ENCODE results near the gene ACSL3.
"Not testable (repeated sequence)": the region's sequence is repeated elsewhere in the genome, so short reads cannot be mapped to it uniquely, and the experiment has no call there.

Gene ACSL3

DNA sequence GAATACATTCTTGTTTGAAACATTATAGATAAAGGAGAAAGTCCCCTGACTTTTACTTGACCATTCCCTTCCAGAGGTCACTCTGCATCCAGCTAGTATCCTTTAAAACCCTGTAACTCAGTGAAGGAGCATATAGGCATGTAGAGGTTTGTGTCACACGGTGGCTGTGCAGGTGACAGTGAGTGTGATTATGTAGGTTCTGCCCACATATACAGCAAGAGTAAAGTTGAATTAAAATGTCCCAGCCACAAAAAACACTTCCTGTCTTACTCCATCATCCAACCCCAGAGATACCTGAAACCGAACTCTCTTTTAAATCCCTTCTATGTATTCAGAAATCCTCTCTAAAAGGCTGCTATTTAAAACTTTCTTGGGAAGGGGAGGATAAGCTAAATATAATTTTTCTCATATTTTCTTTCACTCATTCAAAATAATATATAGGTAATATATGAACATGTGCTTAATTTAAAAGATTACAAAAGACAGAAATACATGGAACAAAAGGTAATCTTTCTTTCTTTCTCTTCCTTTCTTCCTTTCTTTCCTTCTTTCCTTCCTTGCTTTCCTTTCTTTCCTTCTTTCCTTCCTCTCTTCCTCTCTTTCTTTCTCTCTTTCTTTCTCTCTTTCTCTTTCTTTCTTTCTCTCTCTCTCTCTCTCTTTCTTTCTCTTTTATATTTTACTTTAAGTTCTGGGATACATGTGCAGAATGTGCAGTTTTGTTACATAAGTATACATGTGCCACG lies 20.6 kb upstream of the ACSL3 start:
- Mint-ChIP-seq H3K9me3 (no peaks in the 10 kb centered on the region), H3K27ac (no peak overlapping the region), H3K4me1 (peaks cover 11% of the 10 kb centered on the region), H3K27me3 (peaks cover 9% of the 10 kb centered on the region), H3K4me3 (no peak overlapping the region), H3K36me3 (no peaks in the 10 kb centered on the region)
- DNase-seq: no peak
- CTCF ChIA-PET: interaction anchor here (0.6 to 0.7 kb wide), 2 partner anchors 13 to 134 kb away, joined by 3 read pairs; no protein-coding TSS in a partner anchor

DNA sequence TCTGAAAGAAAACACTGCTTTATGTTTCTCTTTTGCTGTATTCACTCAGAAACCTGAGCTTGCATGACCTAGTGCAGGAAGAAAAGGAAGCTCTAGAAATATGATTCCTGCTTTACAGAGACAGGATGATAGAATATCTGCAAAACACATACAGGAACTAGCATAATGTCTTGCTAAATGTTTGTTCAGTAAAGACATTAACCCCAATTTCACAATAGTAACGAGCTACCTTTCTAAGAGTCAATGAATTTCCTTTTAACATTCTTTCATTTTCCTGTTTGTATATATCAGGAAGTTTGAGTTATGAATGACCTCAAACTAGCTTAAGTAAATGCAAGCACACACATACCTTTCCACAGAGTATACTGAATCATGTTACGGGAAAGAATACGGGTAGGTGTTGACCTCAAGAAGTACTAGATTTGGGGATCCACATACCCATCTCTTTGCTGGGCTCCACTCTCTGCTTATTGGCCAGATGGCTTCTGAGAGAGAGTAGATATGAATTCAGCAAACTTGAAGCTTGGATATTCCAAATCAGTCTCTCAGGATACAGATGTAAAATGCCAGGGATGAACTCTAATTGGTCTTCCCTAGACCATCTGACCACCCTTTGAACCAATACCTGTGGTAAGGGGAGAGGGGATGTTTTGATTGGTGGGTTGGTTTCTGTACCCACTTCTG lies 18.2 kb upstream of the ACSL3 start:
- no peak for DNase-seq
- no peaks in the 10 kb centered on the region for H3K36me3 Mint-ChIP-seq
- H3K4me3 Mint-ChIP-seq: no peak overlapping the region
- no peak overlapping the region for H3K27ac Mint-ChIP-seq
- peaks cover 11% of the 10 kb centered on the region for H3K4me1 Mint-ChIP-seq
- peaks cover 7% of the 10 kb centered on the region for H3K27me3 Mint-ChIP-seq
- H3K9me3 Mint-ChIP-seq: no peaks in the 10 kb centered on the region
- CTCF ChIA-PET: interaction anchor here (0.7 to 1.3 kb wide), 3 partner anchors 19 to 135 kb away, joined by 3 to 4 read pairs (median 3); no protein-coding TSS in a partner anchor

DNA sequence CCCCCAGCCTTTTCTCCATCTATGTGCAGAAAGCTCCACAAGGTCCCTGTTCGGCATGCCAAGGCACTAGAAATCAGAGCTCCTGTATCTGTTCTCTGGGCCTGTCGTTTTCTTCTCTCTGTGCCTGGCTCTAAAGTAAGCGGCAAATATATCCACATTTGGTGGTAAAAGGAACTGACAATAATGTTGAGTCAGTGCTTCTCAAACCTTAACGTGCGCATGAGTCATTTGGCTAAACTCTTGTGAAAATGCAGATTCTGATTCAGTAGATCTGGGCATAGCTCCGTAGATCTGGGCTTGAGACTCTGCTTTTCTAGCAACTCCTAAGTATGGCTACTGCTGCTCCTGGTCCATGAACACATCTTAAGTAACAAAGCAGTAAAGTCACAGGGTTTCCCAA lies 16.5 kb upstream of the ACSL3 start:
- CTCF ChIA-PET: interaction anchor here (1.3 kb wide), 1 partner anchor 135 kb away, joined by 3 read pairs; no protein-coding TSS in a partner anchor
- H3K4me3 Mint-ChIP-seq: no peak overlapping the region
- H3K9me3 Mint-ChIP-seq: no peaks in the 10 kb centered on the region
- H3K4me1 Mint-ChIP-seq: peaks cover 11% of the 10 kb centered on the region
- H3K27ac Mint-ChIP-seq: no peak overlapping the region
- H3K36me3 Mint-ChIP-seq: no peaks in the 10 kb centered on the region
- peaks cover 9% of the 10 kb centered on the region for H3K27me3 Mint-ChIP-seq
- no peak for DNase-seq

DNA sequence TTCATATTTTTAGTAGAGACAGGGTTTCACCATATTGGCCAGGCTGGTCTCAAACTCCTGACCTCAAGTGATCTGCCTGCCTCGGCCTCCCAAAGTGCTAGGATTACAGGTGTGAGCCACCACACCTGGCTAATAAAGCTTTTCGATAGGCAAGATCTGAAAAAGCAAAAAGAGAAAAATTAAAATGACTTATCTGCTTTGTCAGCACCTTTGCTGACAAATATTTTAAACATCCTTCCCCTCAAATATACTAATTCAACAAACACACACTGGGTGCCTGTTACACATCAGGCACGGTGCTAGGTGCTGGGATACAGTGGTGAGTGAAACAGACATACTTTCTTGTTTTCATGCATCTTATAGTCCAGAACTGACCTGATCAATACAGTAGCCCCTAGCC lies 15.5 kb upstream of the ACSL3 start:
- not testable (repeated sequence) for H3K27ac Mint-ChIP-seq, H3K4me3 Mint-ChIP-seq, H3K9me3 Mint-ChIP-seq, H3K4me1 Mint-ChIP-seq, H3K27me3 Mint-ChIP-seq, H3K36me3 Mint-ChIP-seq, DNase-seq
- CTCF ChIA-PET: interaction anchor here (1.3 kb wide), 1 partner anchor 136 kb away, joined by 3 read pairs; no protein-coding TSS in a partner anchor

DNA sequence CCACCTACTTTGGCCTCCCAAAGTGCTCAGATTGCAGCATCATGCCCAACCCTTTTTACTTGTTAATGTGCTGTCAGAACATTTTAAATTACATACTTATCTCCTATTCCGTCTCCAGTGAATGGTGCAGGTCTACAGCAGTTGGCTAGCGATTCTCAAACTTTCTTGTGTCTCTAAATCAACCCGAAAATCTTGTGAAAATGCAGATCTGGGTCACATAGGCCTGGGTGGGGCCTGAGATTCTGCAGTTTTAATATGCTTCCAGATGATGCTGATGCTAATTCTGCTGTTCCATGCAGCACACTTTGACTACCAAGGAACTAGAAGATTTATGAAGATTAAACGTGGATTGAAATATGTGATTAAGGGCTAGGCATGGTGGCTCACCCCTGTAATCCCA lies 14.8 kb upstream of the ACSL3 start:
- Mint-ChIP-seq H3K36me3 (no peaks in the 10 kb centered on the region), H3K4me3 (no peak overlapping the region), H3K27me3 (peaks cover 5% of the 10 kb centered on the region), H3K27ac (no peak overlapping the region), H3K9me3 (no peaks in the 10 kb centered on the region), H3K4me1 (peaks cover 6% of the 10 kb centered on the region)
- CTCF ChIA-PET: no interaction called here
- DNase-seq: no peak

DNA sequence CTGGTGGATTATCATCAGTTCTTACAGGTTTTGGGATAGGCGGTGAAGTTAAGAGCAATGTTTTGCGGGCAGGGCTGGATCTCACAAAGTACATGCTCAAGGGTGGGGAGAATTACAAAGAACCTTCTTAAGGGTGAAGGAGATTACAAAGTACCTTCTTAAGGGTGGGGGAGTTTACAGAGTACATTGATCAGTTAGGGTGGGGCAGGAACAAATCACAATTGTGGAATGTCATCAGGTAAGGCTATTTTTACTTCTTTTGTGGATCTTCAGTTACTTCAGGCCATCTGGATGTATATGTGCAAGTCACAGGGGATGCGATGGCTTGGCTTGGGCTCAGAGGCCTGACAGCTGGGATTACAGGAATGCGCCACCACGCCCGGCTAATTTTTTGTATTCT lies 12.8 kb upstream of the ACSL3 start:
- H3K4me3 Mint-ChIP-seq, H3K4me1 Mint-ChIP-seq, CTCF ChIA-PET, H3K36me3 Mint-ChIP-seq, H3K9me3 Mint-ChIP-seq, H3K27ac Mint-ChIP-seq, DNase-seq, H3K27me3 Mint-ChIP-seq: not testable (repeated sequence)

DNA sequence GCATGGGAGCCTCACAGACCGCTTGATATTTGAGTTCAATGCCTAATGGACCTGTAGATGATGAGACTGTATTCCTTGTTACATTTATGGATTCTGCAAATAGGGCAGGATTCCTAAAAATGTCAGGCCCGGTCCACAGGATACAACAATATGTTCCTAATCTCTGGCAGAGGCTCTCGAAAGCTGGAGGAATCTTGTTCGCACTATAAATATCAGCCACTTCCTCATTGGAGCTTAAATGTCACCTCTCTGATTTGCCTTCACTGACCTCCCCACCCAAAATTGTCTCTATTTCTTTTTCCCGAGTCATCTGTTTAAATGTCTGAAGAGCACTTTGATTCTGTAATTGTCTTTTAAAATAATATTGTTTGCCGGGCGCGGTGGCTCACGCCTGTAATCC lies 12.0 kb upstream of the ACSL3 start:
- DNase-seq: no peak
- Mint-ChIP-seq H3K27me3 (peaks cover 5% of the 10 kb centered on the region), H3K36me3 (no peaks in the 10 kb centered on the region), H3K4me1 (peaks cover 4% of the 10 kb centered on the region), H3K4me3 (no peak overlapping the region), H3K9me3 (no peaks in the 10 kb centered on the region), H3K27ac (no peak overlapping the region)
- CTCF ChIA-PET: no interaction called here

DNA sequence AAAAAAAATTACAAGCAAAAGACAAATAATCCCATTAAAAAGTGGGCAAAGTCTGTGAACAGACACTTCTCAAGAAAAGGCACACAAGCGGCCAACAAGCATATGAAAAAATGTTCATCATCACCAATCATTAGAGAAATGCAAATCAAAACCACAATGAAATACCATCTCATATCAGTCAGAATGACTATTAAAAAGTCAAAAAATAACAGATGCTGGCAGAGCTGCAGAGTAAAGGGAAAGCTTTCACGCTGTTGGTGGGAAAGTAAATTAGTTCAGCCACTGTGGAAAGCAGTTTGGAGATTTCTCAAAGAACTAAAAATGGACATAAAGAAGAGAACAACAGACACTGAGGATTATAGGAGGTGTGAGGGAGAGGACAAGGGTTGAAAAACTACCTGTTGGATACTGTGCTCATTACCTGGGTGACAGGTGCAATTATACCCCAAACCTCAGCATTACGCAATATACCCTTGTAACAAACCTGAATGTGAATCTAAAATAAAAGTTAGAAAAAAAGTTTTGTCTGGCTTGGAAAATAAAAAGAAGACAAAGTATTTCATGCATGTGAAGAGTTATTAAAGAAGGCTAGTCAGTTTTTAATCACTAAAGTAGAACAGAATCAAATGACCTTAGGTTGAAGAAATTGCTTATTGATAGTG lies 8.7 kb upstream of the ACSL3 start:
- Mint-ChIP-seq H3K4me3 (no peak overlapping the region), H3K27me3 (peaks cover 11% of the 10 kb centered on the region), H3K9me3 (no peaks in the 10 kb centered on the region), H3K36me3 (no peaks in the 10 kb centered on the region), H3K4me1 (peaks cover 4% of the 10 kb centered on the region), H3K27ac (no peak overlapping the region)
- CTCF ChIA-PET: no interaction called here
- no peak for DNase-seq

DNA sequence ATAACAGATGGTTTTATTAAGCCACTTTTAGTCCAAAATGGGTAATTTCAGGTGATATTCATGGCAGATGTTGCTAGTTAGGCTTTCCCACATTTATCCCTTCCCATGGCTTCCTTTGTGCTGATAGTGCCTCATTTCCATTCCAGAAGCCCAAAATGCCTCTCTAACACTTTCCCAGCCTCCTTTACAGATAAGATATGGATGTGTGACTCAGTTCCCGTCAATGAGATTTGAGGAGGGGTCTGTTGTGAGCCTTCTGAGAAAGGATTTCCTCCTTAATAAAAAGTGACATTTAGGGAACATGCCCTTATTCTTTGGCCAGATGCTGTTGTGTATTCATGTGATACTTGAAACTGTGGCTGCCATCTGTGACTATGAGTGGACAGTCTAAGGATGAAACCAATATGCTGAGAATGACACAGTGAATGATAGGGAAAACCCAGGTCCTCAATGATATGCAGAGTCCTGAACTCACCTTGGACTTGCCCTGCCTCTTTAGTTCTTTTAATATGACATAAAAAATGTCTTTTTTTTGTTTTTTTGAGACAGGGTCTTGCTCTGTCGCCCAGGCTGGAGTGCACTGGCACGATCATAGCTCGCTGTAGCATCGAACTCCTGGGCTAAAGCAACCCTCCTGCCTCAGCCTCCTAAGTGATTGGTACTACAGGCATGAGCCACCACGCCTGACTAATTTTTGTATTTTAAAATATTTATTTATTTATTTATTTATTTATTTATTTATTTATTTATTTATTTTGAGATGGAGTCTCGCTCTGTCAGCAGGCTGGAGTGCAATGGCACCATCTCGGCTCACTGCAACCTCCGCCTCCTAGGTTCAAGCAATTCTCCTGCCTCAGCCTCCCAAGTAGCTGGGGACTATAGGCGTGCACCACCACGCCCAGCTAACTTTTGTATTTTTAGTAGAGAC lies 5.8 kb upstream of the ACSL3 start:
- H3K27me3 Mint-ChIP-seq: peaks cover 12% of the 10 kb centered on the region
- no peaks in the 10 kb centered on the region for H3K9me3 Mint-ChIP-seq
- CTCF ChIA-PET: no interaction called here

DNA sequence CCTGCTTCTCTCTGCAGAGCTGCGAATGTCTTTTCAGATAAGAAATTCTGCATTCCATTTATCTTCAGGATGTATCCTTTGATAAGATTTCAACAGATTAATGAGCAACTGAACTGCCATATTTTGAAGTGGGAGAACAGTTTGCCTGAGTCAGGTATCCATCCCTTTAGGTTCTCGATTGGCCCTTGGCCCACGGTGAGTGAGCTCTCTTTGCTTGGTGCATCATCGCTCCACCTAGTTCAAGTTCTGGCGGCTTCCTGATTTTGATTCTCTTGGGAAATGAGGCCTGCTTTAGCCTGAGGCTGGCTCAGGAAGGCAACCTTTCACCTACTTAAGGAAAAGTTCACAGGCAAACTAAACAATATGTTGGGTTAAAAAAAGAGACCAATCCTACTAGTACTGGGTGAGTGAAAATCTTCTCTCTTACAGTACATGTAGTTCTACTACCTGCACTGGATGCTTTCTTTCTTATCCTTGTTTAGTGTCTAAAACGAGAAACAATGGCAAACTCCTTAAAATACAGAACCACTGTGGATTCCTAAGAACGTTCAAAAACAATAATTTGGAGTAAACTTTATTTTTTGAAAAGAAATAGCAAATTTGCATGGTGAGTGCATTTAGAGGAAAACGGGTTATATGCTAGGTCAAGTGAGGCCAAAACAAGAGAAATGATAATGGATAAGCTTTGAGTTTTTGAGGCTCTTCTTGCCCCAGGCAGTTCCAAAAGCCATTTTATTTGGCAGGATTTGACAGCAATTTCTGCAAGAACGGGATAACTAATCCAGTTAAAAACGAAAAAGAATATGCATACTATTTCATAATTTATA lies 837 bp upstream of the ACSL3 start:
- peak overlapping the region; percentile 76 for H3K4me3 Mint-ChIP-seq
- CTCF ChIA-PET: interaction anchor here (0.7 to 1.2 kb wide), 2 partner anchors 151 to 542 kb away, joined by 3 read pairs; no protein-coding TSS in a partner anchor
- H3K9me3 Mint-ChIP-seq: no peaks in the 10 kb centered on the region
- H3K36me3 Mint-ChIP-seq: peaks cover 4% of the 10 kb centered on the region
- DNase-seq: no peak
- peaks cover 6% of the 10 kb centered on the region for H3K4me1 Mint-ChIP-seq
- no peak overlapping the region for H3K27ac Mint-ChIP-seq
- peaks cover 12% of the 10 kb centered on the region for H3K27me3 Mint-ChIP-seq

More for the DNA sequence above, 5.8 kb upstream of the ACSL3 start:
- Mint-ChIP-seq H3K4me1 (peaks cover 7% of the 10 kb centered on the region), H3K27ac (no peak overlapping the region), H3K4me3 (no peak overlapping the region), H3K36me3 (no peaks in the 10 kb centered on the region)
- no peak for DNase-seq

DNA sequence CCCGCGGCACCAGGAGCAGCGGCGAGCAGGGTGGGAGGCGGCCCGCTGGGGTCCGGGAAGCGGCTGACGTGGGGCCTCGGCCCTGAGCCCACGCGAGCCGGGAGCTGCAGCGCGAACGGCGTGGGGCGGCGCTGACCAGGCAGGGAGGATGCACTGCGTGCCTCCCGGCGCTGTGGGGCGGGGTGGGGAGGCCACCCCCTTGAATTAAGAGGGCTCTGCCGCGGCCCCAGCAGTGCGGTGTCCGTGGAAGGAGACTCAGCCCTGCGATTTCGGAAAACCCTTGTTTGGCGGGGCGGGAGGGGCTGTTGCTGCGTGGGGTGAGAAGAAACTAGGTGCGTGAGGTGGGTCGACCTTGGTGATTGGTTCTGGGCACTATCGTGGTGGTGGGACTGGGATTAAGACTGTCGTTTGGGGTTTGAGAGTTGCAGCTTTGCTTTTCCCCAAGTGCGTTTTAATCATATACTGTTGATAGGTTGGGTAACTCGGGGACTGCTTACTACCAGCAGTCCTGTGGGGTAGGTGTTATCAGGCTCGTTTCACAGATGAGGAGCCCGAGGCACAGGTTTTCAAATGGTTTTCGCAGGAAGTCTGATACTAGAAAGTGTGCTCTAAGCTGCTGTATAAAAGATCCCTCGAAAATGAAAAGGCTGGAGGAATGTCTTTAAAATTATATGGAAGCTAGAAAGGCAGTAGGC lies 722 bp downstream of the ACSL3 start:
- peak; percentile 71 for DNase-seq
- peaks cover 12% of the 10 kb centered on the region for H3K4me1 Mint-ChIP-seq
- peaks cover 4% of the 10 kb centered on the region for H3K36me3 Mint-ChIP-seq
- H3K27ac Mint-ChIP-seq: peak overlapping the region; percentile 91
- CTCF ChIA-PET: interaction anchor here (0.9 to 1.6 kb wide), 10 partner anchors 19 to 171 kb away, joined by 3 to 16 read pairs (median 4); no protein-coding TSS in a partner anchor
- H3K9me3 Mint-ChIP-seq: no peaks in the 10 kb centered on the region
- peaks cover 12% of the 10 kb centered on the region for H3K27me3 Mint-ChIP-seq
- no peak overlapping the region for H3K4me3 Mint-ChIP-seq

DNA sequence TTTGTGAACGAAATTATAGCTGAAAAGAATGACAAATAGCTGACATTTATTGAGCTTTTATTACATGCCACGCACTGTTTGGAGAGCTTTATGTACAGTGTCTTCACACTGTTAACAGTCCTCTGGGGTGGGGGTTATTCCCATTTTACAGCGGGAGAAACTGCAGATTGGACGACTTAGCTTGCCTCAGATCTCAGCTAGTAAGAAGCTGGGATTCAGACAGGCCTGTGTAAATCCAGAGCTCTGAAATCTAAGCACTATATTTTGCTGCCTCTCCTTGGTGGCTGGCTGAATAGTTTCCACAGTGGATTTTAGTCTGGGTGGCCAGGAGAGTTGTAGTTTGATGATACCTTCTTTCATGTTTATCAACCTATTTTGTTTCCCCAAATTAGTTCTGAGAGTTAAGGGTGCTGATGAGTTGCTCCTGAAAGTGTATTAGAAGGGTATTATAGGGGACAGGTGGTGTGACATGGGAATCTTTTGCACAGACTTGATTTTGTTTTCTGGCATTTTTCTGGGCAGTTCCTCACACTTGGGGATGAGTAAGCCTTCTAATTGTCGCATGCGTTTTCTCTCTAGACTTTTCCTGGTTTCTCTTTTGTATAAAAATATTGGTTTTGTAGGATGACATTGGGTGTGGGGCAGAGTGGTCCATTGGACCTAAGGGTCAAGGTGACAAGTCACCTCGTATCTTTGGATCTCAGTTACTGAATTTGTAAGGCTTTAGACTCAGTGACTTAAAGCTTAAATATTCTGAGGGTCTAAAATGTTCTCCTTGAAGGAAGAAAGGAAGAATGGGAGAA lies 1.5 kb downstream of the ACSL3 start:
- H3K4me1 Mint-ChIP-seq: peaks cover 12% of the 10 kb centered on the region
- H3K27me3 Mint-ChIP-seq: peaks cover 4% of the 10 kb centered on the region
- H3K4me3 Mint-ChIP-seq: no peak overlapping the region
- H3K9me3 Mint-ChIP-seq: no peaks in the 10 kb centered on the region
- no peak for DNase-seq
- peaks cover 4% of the 10 kb centered on the region for H3K36me3 Mint-ChIP-seq
- peak overlapping the region; percentile 91 for H3K27ac Mint-ChIP-seq
- CTCF ChIA-PET: interaction anchor here (0.9 to 2.1 kb wide), 13 partner anchors 14 to 172 kb away, joined by 3 to 16 read pairs (median 4); no protein-coding TSS in a partner anchor
